HS-5 (cell line): ENCODE measurements around the gene SLC6A8.
"Not testable (repeated sequence)": the region's sequence is repeated elsewhere in the genome, so short reads cannot be mapped to it uniquely, and the experiment has no call there.

ENCODE experiments used
- DNase-seq: peaks from one replicate; pipeline ENCODE4 v3.0.0-alpha.2; 2012; ENCODE audit warnings: low read depth

SLC6A8 gene

DNA sequence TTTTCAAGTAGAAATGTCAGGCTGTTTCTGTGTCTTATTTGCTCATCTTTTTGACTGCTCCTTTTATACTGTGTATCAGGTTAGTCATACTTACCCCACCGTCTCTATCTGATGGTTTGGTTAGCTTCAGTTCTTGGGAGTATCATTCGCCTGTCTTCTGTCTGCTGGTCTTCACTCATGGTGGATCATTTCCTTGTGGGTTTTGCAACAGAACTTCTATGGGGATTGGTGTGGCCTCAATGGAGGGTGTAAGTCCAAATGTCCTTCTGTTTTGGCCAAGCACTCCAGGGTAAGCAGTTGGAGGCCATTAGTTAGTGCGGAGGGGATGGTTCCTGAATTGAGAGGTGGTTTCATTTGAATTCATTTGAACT lies 44.1 kb downstream of the SLC6A8 start:
- DNase-seq: no peak

- no peak for DNase-seq
Observed at GRCh38 chrX:153732401-153732800, 44.7 kb downstream of the SLC6A8 start.

DNA sequence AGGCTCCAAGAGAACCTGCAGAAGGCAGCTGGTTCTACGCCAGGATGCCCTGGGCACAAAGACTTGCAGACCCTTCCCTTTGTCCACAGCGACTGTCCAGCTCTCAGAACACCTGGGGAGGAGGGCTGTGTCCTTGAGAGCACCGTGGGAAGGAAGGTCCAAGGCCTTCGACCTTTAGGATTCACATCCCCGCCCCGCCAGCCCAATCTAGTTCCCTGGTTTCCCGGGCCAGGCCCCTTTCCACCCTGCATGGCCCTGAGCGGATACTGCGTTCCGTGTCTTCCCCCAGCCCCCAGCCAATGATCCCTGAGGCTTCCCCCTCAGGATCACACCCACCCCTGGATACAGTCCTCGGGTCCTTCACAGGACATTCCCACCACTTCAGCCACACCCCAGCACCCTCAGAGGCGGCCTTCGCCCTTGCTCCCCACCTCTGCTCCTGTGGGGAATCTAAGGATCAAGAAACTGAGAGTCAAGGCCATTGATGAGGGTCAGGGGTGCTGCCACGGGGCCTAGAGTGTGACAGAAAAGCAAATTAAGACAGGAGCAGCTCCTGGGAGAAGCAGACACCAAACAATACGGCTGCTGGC lies 46.0 kb downstream of the SLC6A8 start:
- no peak for DNase-seq

- DNase-seq: no peak
Observed at GRCh38 chrX:153734871-153735270, 47.1 kb downstream of the SLC6A8 start.

DNA sequence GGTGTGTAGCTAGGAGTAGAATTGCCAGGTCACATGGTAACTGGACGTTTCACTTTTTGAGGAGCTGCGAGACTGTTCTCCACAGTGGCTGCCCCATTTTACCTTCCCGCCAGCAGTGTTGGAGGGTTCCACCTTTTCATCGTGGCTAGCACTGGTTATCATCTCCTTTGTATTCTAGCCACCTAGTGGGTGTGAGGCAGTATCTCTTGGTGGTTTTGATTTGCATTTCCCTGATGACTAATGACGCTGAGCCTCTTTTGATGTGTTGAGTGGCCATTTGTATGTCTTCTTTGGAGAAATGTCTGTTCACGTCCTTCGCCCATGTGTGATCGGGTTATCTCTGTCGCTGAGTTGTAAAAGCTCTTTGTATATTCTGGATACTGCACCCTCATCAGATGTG lies 47.5 kb downstream of the SLC6A8 start:
- no peak for DNase-seq

GRCh38 chrX:153736071-153736820 lies 48.5 kb downstream of the SLC6A8 start:
- DNase-seq: no peak

GRCh38 chrX:153736871-153737441 lies 49.2 kb downstream of the SLC6A8 start:
- DNase-seq: no peak

GRCh38 chrX:153738056-153738605 lies 50.4 kb downstream of the SLC6A8 start:
- no peak for DNase-seq

DNA sequence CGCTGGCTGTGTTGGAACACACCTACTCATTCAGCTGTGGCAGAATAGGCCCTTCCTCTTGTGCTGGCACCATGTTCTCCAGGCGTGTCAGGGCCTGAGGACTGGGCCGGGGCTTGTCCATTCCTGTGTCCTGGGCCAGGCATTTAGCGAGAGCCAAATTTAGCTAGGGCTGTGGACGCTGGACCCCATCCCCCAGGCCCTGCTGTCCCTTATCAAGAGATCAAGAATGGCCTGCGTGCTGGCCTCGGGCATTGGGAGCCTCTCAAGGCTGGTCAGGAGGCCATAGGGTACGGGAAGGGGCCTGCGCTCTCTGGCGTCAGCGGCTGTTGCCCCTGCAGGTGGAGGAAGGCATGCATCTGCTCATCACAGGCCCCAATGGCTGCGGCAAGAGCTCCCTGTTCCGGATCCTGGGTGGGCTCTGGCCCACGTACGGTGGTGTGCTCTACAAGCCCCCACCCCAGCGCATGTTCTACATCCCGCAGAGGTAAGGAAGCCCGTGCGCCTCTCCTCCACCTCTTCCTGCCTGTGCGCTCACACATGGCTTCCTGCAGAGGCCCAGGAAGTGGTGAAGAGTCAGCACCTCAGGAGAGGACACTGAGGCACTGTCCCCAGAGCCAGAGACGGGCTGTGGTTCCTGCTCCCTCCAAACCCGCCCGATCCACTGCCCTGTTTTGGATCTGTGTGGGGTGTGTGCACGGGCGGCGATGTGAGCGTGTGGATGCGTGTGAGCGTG lies 52.2 kb downstream of the SLC6A8 start:
- no peak for DNase-seq

- no peak for DNase-seq
Observed at GRCh38 chrX:153740631-153741222, 53.0 kb downstream of the SLC6A8 start.

GRCh38 chrX:153741446-153741845 lies 53.7 kb downstream of the SLC6A8 start:
- DNase-seq: no peak

GRCh38 chrX:153742111-153742510 lies 54.4 kb downstream of the SLC6A8 start:
- DNase-seq: not testable (repeated sequence)

- DNase-seq: not testable (repeated sequence)
Observed at GRCh38 chrX:153742796-153743467, 55.2 kb downstream of the SLC6A8 start.

DNA sequence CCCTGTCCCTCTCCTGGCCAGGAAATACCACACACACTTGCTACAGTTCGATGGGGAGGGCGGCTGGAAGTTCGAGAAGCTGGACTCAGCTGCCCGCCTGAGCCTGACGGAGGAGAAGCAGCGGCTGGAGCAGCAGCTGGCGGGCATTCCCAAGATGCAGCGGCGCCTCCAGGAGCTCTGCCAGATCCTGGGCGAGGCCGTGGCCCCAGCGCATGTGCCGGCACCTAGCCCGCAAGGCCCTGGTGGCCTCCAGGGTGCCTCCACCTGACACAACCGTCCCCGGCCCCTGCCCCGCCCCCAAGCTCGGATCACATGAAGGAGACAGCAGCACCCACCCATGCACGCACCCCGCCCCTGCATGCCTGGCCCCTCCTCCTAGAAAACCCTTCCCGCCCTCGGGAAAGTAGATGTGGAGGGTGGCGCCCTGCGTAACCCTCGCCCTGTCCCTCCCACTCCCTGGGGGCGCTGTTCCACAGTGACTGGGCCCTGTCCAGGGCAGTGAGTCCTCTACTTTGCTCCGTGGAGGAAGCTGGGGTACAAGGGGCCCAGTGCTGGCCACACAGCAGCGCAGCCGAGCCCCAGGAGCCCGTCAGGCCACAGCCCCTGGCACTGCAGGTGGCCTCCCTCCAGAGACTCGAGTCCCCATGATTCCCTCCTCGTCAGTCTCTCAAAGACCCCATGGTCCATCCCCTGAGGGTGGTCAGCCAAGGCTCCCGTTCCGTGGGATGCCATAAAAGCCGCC lies 55.9 kb downstream of the SLC6A8 start:
- DNase-seq: not testable (repeated sequence)

- no peak for DNase-seq
Observed at GRCh38 chrX:153744210-153745066, 56.7 kb downstream of the SLC6A8 start.

GRCh38 chrX:153745067-153745433 lies 57.3 kb downstream of the SLC6A8 start:
- DNase-seq: not testable (repeated sequence)
